ENCODE results near the gene DYNC2I2. TPM values are rescaled to one million over a fixed set of nuclear protein-coding genes. Genes with fewer than 3 reads are reported as not detected.
A peak's percentile ranks its signal among the peaks of the same experiment; 100 is the strongest.

The DYNC2I2 gene
- total RNA-seq, 1 experiment from 2014 or later: 58.6 TPM

DNA sequence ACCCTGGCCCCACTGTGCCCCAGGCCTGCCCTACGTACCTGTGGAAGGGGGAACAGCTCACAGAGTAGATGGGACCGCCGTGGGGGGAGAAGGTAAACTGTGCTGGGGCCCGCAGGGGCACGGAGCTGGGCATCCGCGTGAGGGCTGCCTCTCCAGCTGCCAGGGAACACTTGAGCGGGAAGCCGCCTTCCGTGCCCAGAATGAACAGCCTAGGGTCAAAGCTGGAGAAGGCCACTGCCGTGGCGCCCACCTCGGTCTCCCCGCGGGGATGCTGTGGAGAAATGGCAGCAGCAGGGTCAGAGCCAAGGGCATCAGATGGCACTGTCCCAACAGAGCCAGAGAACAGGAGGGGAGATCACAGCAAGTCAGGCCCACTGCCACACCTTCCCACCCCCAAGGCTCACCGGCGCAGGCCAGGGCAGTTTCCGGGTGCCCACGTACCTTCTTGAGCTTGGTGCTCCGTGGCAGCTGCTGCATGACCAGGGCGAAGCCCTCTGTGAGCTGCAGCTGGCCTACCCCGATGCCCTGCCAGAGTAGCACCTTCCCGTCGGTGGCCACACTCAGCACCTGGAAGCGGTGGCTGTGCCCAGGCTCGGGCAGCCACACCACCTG is 21.9 kb downstream of the DYNC2I2 start:
- Mint-ChIP-seq H3K4me1 (peaks cover 2 to 7% of the 10 kb centered on the region in 2 experiments; a peak in 3 of 4 replicates), H3K4me3 (no peak overlapping the region; a peak in 1 of 5 replicates), H3K27ac (peak overlapping the region in 2 of 3 experiments; percentile 47 to 86; a peak in 3 of 7 replicates), H3K9me3 (no peaks in the 10 kb centered on the region), H3K27me3 (ENCODE audit: low read depth) (no peaks in the 10 kb centered on the region), H3K36me3 (ENCODE audit: insufficient read depth in 1 of 3, low read depth in 3 of 3) (peaks cover 21 to 61% (median 53%) of the 10 kb centered on the region in 3 experiments)
- Histone ChIP-seq H4K20me1 (ENCODE audit: control insufficient read depth, insufficient read depth, insufficient read length) (no peaks in the 10 kb centered on the region), H3K56ac (ENCODE audit: insufficient read length, low read depth, low read length) (no peak overlapping the region), H4K91ac (ENCODE audit: insufficient read length, low read depth, low read length) (no peak overlapping the region), H3K79me2 (ENCODE audit: insufficient read depth, low read length) (no peaks in the 10 kb centered on the region), H3K79me1 (ENCODE audit: insufficient read depth, low read depth, low read length, poor library complexity, severe bottlenecking) (no peaks in the 10 kb centered on the region), H2BK15ac (ENCODE audit: low read depth, low read length) (no peak overlapping the region), H3K4me2 (ENCODE audit: insufficient read depth, insufficient read length, low read length) (no peak overlapping the region), H3K18ac (ENCODE audit: insufficient read length, low read depth, low read length) (no peak overlapping the region), H4K8ac (replicated peaks; ENCODE audit: insufficient read length, low read depth, low read length) (no peak overlapping the region), H2BK20ac (ENCODE audit: low read depth, low read length, poor library complexity, severe bottlenecking) (no peak overlapping the region), H3K27ac (ENCODE audit: insufficient read length, low read depth, low read length) (no peak overlapping the region), H2BK12ac (ENCODE audit: insufficient read length, low read depth, low read length) (no peak overlapping the region), H3K9me3 (ENCODE audit: control insufficient read depth, low read depth, low read length) (no peaks in the 10 kb centered on the region), H3K23me2 (ENCODE audit: insufficient read length, low read depth, low read length, poor library complexity, severe bottlenecking) (no peaks in the 10 kb centered on the region), H2AFZ (ENCODE audit: low read length) (no peak overlapping the region), H3K4me1 (ENCODE audit: insufficient read depth, low read length) (no peaks in the 10 kb centered on the region), H3K14ac (ENCODE audit: insufficient read depth, low read length) (no peak overlapping the region), H3K4ac (ENCODE audit: low read depth, low read length) (no peak overlapping the region), H2BK120ac (ENCODE audit: low read depth, low read length, poor library complexity, severe bottlenecking) (no peak overlapping the region), H3T11ph (ENCODE audit: low read length) (no peak overlapping the region), H2BK5ac (ENCODE audit: insufficient read length, low read length) (no peak overlapping the region), H3K9ac (ENCODE audit: extremely low read depth, insufficient read length, low read length) (no peak overlapping the region), H3K23ac (ENCODE audit: insufficient read length, low read depth, low read length) (no peak overlapping the region), H4K5ac (ENCODE audit: insufficient read length, low read depth, low read length) (no peak overlapping the region), H3K27me3 (ENCODE audit: insufficient read depth, low read length) (no peaks in the 10 kb centered on the region), H2AK5ac (ENCODE audit: insufficient read length, low read length) (no peak overlapping the region)
- no CpG with 5 or more reads among the region's 26 CpGs for WGBS (ENCODE audit: extremely low coverage, insufficient read length, low lambda C conversion rate)
- DNase-seq: no peak
- TF ChIP-seq, protein P1, sequence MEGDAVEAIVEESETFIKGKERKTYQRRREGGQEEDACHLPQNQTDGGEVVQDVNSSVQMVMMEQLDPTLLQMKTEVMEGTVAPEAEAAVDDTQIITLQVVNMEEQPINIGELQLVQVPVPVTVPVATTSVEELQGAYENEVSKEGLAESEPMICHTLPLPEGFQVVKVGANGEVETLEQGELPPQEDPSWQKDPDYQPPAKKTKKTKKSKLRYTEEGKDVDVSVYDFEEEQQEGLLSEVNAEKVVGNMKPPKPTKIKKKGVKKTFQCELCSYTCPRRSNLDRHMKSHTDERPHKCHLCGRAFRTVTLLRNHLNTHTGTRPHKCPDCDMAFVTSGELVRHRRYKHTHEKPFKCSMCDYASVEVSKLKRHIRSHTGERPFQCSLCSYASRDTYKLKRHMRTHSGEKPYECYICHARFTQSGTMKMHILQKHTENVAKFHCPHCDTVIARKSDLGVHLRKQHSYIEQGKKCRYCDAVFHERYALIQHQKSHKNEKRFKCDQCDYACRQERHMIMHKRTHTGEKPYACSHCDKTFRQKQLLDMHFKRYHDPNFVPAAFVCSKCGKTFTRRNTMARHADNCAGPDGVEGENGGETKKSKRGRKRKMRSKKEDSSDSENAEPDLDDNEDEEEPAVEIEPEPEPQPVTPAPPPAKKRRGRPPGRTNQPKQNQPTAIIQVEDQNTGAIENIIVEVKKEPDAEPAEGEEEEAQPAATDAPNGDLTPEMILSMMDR (conservative IDR thresholded peaks at IDR 0.05): no peak
